HK-2 (cell line): ENCODE measurements around the gene BBS4.
"Not testable (repeated sequence)": the region's sequence is repeated elsewhere in the genome, so short reads cannot be mapped to it uniquely, and the experiment has no call there.

Source experiments
- DNase-seq: peaks from one replicate; pipeline ENCODE4 v3.0.0-alpha.2; 2018; ENCODE audit not compliant: unreplicated experiment

BBS4 gene

GRCh38 chr15:72685925-72686794 is at the start of gene BBS4, which contains the start of gene HIGD2B:
Gene BBS4, plus strand, starts transcription at chr15:72686207. Its CDS starts 21 bp downstream, at chr15:72686228.
Gene HIGD2B, minus strand, starts transcription at chr15:72686182. Its CDS starts 9,808 bp downstream, at chr15:72676374.
- peak; percentile 88 for DNase-seq

- DNase-seq = peak; percentile 39
These were observed 49.3 kb upstream of the BBS4 start for GRCh38 chr15:72636519-72637282.

- DNase-seq = not testable (repeated sequence)
These were observed 46.1 kb upstream of the BBS4 start for GRCh38 chr15:72639759-72640483.

- DNase-seq = not testable (repeated sequence)
These were observed 43.7 kb upstream of the BBS4 start for GRCh38 chr15:72642271-72642670.

- not testable (repeated sequence) for DNase-seq
These were observed 37.3 kb upstream of the BBS4 start for GRCh38 chr15:72648631-72649253.

GRCh38 chr15:72654397-72654796 is 31.6 kb upstream of the BBS4 start, which contains the start of gene GOLGA6B:
Gene GOLGA6B, plus strand, starts transcription at chr15:72654697. Its CDS starts 41 bp downstream, at chr15:72654738.
- DNase-seq = not testable (repeated sequence)

GRCh38 chr15:72656014-72656413 is 30.0 kb upstream of the BBS4 start:
- not testable (repeated sequence) for DNase-seq

GRCh38 chr15:72661081-72661480 is 24.9 kb upstream of the BBS4 start:
- DNase-seq = not testable (repeated sequence)

- not testable (repeated sequence) for DNase-seq
These were observed 22.1 kb upstream of the BBS4 start for GRCh38 chr15:72663931-72664330.

- not testable (repeated sequence) for DNase-seq
These were observed 20.3 kb upstream of the BBS4 start for GRCh38 chr15:72665706-72666105.

- DNase-seq = not testable (repeated sequence)
These were observed 16.2 kb upstream of the BBS4 start for GRCh38 chr15:72669803-72670202.

- peak; percentile 76 for DNase-seq
These were observed 15.2 kb upstream of the BBS4 start for GRCh38 chr15:72670656-72671352.

- no peak for DNase-seq
These were observed 14.5 kb upstream of the BBS4 start for GRCh38 chr15:72671525-72671924.

GRCh38 chr15:72676838-72677237 is 9.2 kb upstream of the BBS4 start:
- no peak for DNase-seq

GRCh38 chr15:72680931-72681330 is 5.1 kb upstream of the BBS4 start:
- no peak for DNase-seq

- no peak for DNase-seq
These were observed 3.2 kb upstream of the BBS4 start for GRCh38 chr15:72682772-72683171.

GRCh38 chr15:72685301-72685924 is 594 bp upstream of the BBS4 start:
- DNase-seq = no peak

- no peak for DNase-seq
These were observed 2.7 kb downstream of the BBS4 start for GRCh38 chr15:72688697-72689096.

GRCh38 chr15:72690938-72691337 is 4.9 kb downstream of the BBS4 start:
- no peak for DNase-seq

- DNase-seq = no peak
These were observed 12.9 kb downstream of the BBS4 start for GRCh38 chr15:72698938-72699337.
